Measurements from ENCODE around the gene PKMYT1. TPM values are rescaled to one million over a fixed set of nuclear protein-coding genes. Genes with fewer than 3 reads are reported as not detected.

PKMYT1 gene
- total and polyA plus RNA-seq, 9 of the 15 experiments (the other 6 are each of a cell fraction or from before 2014, with no cell fraction given): 8.7 to 201 (median 37.8) TPM

DNA sequence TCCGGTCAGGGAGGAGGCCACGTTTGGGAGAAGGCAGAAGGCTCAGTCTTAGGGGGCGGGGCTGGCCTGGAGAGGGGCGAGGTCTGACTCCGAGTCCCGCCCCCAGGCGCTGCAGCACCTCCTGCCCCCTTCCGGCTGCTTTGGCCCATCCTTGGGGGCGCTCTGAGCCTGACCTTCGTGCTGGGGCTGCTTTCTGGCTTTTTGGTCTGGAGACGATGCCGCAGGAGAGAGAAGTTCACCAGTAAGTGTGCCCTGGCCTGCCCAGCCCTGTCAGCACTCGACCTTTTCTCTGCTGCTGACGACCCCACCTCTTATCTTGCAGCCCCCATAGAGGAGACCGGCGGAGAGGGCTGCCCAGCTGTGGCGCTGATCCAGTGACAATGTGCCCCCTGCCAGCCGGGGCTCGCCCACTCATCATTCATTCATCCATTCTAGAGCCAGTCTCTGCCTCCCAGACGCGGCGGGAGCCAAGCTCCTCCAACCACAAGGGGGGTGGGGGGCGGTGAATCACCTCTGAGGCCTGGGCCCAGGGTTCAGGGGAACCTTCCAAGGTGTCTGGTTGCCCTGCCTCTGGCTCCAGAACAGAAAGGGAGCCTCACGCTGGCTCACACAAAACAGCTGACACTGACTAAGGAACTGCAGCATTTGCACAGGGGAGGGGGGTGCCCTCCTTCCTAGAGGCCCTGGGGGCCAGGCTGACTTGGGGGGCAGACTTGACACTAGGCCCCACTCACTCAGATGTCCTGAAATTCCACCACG, 41.4 kb upstream of the PKMYT1 start (continued):
- TF ChIP-seq, protein P1, sequence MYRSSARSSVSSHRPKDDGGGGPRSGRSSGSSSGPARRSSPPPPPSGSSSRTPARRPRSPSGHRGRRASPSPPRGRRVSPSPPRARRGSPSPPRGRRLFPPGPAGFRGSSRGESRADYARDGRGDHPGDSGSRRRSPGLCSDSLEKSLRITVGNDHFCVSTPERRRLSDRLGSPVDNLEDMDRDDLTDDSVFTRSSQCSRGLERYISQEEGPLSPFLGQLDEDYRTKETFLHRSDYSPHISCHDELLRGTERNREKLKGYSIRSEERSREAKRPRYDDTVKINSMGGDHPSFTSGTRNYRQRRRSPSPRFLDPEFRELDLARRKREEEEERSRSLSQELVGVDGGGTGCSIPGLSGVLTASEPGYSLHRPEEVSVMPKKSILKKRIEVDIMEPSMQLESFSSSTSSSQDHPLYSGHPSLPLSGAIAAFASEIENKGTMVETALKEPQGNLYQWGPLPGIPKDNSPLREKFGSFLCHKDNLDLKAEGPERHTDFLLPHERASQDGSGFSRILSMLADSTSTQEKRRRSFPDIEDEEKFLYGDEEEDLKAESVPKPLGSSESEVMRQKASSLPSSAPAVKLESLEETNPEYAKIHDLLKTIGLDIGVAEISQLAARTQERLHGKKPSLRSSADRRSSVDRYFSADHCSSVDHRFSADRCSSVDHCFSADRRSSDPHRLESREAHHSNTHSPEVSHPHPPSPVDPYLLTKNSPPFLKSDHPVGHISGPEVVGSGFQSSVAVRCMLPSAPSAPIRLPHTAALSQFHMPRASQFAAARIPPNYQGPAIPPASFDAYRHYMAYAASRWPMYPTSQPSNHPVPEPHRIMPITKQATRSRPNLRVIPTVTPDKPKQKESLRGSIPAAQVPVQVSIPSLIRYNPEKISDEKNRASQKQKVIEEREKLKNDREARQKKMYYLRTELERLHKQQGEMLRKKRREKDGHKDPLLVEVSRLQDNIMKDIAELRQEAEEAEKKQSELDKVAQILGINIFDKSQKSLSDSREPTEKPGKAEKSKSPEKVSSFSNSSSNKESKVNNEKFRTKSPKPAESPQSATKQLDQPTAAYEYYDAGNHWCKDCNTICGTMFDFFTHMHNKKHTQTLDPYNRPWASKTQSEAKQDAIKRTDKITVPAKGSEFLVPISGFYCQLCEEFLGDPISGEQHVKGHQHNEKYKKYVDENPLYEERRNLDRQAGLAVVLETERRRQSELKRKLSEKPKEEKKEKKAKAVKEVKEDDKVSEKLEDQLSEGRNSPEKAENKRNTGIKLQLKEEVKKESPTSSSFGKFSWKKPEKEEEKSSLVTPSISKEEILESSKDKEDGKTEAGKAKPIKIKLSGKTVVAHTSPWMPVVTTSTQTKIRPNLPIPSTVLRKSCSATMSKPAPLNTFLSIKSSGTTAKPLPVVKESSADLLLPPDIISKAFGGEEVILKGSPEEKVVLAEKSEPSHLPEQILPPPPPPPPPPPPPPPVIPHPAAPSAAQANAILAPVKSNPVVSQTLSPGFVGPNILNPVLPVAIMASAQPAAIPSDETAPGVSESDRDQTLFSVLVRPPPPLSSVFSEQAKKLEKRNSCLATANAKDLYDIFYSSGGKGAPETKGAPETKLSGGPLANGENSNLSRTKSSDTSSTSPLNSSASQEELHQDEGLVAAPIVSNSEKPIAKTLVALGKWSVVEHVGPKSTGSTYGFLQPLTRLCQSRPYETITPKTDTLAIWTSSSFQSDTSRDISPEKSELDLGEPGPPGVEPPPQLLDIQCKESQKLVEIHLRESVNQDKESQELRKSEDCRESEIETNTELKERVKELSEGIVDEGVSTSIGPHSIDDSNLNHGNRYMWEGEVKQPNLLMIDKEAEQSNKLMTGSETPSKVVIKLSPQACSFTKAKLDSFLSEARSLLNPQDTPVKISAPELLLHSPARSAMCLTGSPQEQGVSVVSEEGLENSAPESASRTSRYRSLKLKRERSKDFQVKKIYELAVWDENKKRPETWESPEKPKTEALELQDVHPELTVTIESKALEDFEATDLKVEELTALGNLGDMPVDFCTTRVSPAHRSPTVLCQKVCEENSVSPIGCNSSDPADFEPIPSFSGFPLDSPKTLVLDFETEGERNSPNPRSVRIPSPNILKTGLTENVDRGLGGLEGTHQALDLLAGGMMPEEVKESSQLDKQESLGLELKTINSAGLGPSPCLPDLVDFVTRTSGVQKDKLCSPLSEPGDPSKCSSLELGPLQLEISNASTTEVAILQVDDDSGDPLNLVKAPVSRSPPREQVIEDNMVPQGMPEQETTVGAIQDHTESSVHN (IDR thresholded peaks at IDR 0.05; ENCODE audit: borderline replicate concordance in 1 of 2, low read depth in 1 of 2): no peak
- TF ChIP-seq MAZ (CRISPR knock-in tag; conservative IDR thresholded peaks at IDR 0.05 in 1 of 2, IDR thresholded peaks at IDR 0.05 in 1 of 2) (peak; percentile 11 to 68; a peak in 2 of 4 replicates), KLF10 (CRISPR knock-in tag; IDR thresholded peaks at IDR 0.05) (no peak), RBFOX2 (IDR thresholded peaks at IDR 0.05; ENCODE audit: low read depth, low read length) (peak; percentile 64), ERF (CRISPR knock-in tag; IDR thresholded peaks at IDR 0.05) (no peak), SMAD3 (CRISPR knock-in tag; conservative IDR thresholded peaks at IDR 0.05) (no peak), MAFG (tag; conservative IDR thresholded peaks at IDR 0.05) (no peak), SMARCC2 (IDR thresholded peaks at IDR 0.05; ENCODE audit: low read depth) (no peak), RB1 (IDR thresholded peaks at IDR 0.05; ENCODE audit: low read depth) (peak; percentile 43; the same call in 1 of the 2 replicates), ZNF316 (IDR thresholded peaks at IDR 0.05) (no peak), ARHGAP35 (IDR thresholded peaks at IDR 0.05; ENCODE audit: partially characterized antibody) (no peak), PTRF (tag; IDR thresholded peaks at IDR 0.05) (no peak), NCOA6 (IDR thresholded peaks at IDR 0.05) (no peak), HEY1 (CRISPR knock-in tag; IDR thresholded peaks at IDR 0.05; ENCODE audit: borderline replicate concordance) (no peak), C11orf30 (IDR thresholded peaks at IDR 0.05; ENCODE audit: low read depth) (0 out of 2 replicates have a peak, but pooled peaks have one; percentile 15), ZBTB7A (IDR thresholded peaks at IDR 0.05; ENCODE audit: borderline replicate concordance, control insufficient read depth, low read depth, low read length) (peak; percentile 32; the same call in 1 of the 2 replicates)
- TF ChIP-seq, protein P2, sequence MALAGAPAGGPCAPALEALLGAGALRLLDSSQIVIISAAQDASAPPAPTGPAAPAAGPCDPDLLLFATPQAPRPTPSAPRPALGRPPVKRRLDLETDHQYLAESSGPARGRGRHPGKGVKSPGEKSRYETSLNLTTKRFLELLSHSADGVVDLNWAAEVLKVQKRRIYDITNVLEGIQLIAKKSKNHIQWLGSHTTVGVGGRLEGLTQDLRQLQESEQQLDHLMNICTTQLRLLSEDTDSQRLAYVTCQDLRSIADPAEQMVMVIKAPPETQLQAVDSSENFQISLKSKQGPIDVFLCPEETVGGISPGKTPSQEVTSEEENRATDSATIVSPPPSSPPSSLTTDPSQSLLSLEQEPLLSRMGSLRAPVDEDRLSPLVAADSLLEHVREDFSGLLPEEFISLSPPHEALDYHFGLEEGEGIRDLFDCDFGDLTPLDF (CRISPR knock-in tag; IDR thresholded peaks at IDR 0.05): no peak
- TF ChIP-seq, protein P3, sequence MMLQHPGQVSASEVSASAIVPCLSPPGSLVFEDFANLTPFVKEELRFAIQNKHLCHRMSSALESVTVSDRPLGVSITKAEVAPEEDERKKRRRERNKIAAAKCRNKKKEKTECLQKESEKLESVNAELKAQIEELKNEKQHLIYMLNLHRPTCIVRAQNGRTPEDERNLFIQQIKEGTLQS (IDR thresholded peaks at IDR 0.05): no peak
- TF ChIP-seq, protein P3 (CRISPR knock-in tag; conservative IDR thresholded peaks at IDR 0.05): no peak
